ENCODE results near the gene PHF12. TPM values are rescaled to one million over a fixed set of nuclear protein-coding genes. Genes with fewer than 3 reads are reported as not detected.

PHF12 gene
- total RNA-seq, 3 donors from 2014 or later (not counting 1 experiment from before 2014, with no cell fraction given): 163 to 177 (median 171) TPM

GRCh38 chr17:28908640-28909167 is 42.6 kb downstream of the PHF12 start:
- Histone ChIP-seq H3K27ac (ENCODE audit: low read length) (no peak overlapping the region), H3K27me3 (ENCODE audit: control insufficient read depth, insufficient read depth, low read length) (no peaks in the 10 kb centered on the region), H3K9me3 (ENCODE audit: control insufficient read depth, insufficient read depth, low read length) (no peaks in the 10 kb centered on the region), H3K4me3 (ENCODE audit: low read length) (no peak overlapping the region), H3K4me1 (ENCODE audit: control insufficient read depth, insufficient read depth, low read length) (no peaks in the 10 kb centered on the region), H3K36me3 (ENCODE audit: control insufficient read depth, insufficient read depth, low read length) (peaks cover 79% of the 10 kb centered on the region)
- H3K4me1 Mint-ChIP-seq: peaks cover 0 to 8% of the 10 kb centered on the region in 2 donors
- 96% methylated on average over 5 of the region's 6 CpGs for WGBS (ENCODE audit: insufficient coverage)
- H3K9me3 Mint-ChIP-seq: no peaks in the 10 kb centered on the region
- ATAC-seq: no peak
- no peak overlapping the region for H3K4me3 Mint-ChIP-seq
- no peak overlapping the region for H3K27ac Mint-ChIP-seq
- TF ChIP-seq CTCF (IDR thresholded peaks at IDR 0.05): no peak
- intact Hi-C loops (cut with micrococcal nuclease): no loop called here
- DNase-seq: no peak
- no peaks in the 10 kb centered on the region for H3K27me3 Mint-ChIP-seq (ENCODE audit: low read depth in 2 of 2)
- H3K36me3 Mint-ChIP-seq: no peaks in the 10 kb centered on the region

GRCh38 chr17:28907709-28908475 is 43.4 kb downstream of the PHF12 start:
- intact Hi-C loops (cut with micrococcal nuclease): no loop called here
- no peak for TF ChIP-seq CTCF (IDR thresholded peaks at IDR 0.05)
- peak overlapping the region; percentile 14 to 44 for H3K27ac Mint-ChIP-seq
- Histone ChIP-seq H3K27ac (ENCODE audit: low read length) (no peak overlapping the region), H3K4me3 (ENCODE audit: low read length) (no peak overlapping the region), H3K27me3 (ENCODE audit: control insufficient read depth, insufficient read depth, low read length) (no peaks in the 10 kb centered on the region), H3K9me3 (ENCODE audit: control insufficient read depth, insufficient read depth, low read length) (no peaks in the 10 kb centered on the region), H3K36me3 (ENCODE audit: control insufficient read depth, insufficient read depth, low read length) (peaks cover 70% of the 10 kb centered on the region), H3K4me1 (ENCODE audit: control insufficient read depth, insufficient read depth, low read length) (peaks cover 4% of the 10 kb centered on the region)
- H3K27me3 Mint-ChIP-seq (ENCODE audit: low read depth in 2 of 2): no peaks in the 10 kb centered on the region
- H3K9me3 Mint-ChIP-seq: no peaks in the 10 kb centered on the region
- no peak for ATAC-seq
- peaks cover 0 to 13% of the 10 kb centered on the region in 2 donors for H3K4me1 Mint-ChIP-seq
- no peak for DNase-seq
- 100% methylated on average over 1 of the region's 3 CpGs for WGBS (ENCODE audit: insufficient coverage)
- H3K36me3 Mint-ChIP-seq: no peaks in the 10 kb centered on the region
- no peak overlapping the region for H3K4me3 Mint-ChIP-seq

- H3K27me3 Mint-ChIP-seq (ENCODE audit: low read depth in 2 of 2): no peaks in the 10 kb centered on the region
- Histone ChIP-seq H3K9me3 (ENCODE audit: control insufficient read depth, insufficient read depth, low read length) (no peaks in the 10 kb centered on the region), H3K4me3 (ENCODE audit: low read length) (no peak overlapping the region), H3K27ac (ENCODE audit: low read length) (no peak overlapping the region), H3K27me3 (ENCODE audit: control insufficient read depth, insufficient read depth, low read length) (no peaks in the 10 kb centered on the region), H3K4me1 (ENCODE audit: control insufficient read depth, insufficient read depth, low read length) (peaks cover 10% of the 10 kb centered on the region), H3K36me3 (ENCODE audit: control insufficient read depth, insufficient read depth, low read length) (peaks cover 60% of the 10 kb centered on the region)
- H3K36me3 Mint-ChIP-seq: no peaks in the 10 kb centered on the region
- no peak overlapping the region for H3K4me3 Mint-ChIP-seq
- 86% methylated on average over 6 of the region's 7 CpGs for WGBS (ENCODE audit: insufficient coverage)
- ATAC-seq (no peak), DNase-seq (no peak)
- TF ChIP-seq CTCF (IDR thresholded peaks at IDR 0.05): no peak
- H3K27ac Mint-ChIP-seq: peak overlapping the region; percentile 14 to 44
- intact Hi-C loops (cut with micrococcal nuclease): no loop called here
- peaks cover 5 to 24% of the 10 kb centered on the region in 2 donors for H3K4me1 Mint-ChIP-seq
- no peaks in the 10 kb centered on the region for H3K9me3 Mint-ChIP-seq
Observed at GRCh38 chr17:28906706-28907438, 44.4 kb downstream of the PHF12 start.

Data from natural killer cell (primary cell).